ENCODE results near the gene BMERB1.
"Not testable (repeated sequence)": the region's sequence is repeated elsewhere in the genome, so short reads cannot be mapped to it uniquely, and the experiment has no call there.

Gene BMERB1

DNA sequence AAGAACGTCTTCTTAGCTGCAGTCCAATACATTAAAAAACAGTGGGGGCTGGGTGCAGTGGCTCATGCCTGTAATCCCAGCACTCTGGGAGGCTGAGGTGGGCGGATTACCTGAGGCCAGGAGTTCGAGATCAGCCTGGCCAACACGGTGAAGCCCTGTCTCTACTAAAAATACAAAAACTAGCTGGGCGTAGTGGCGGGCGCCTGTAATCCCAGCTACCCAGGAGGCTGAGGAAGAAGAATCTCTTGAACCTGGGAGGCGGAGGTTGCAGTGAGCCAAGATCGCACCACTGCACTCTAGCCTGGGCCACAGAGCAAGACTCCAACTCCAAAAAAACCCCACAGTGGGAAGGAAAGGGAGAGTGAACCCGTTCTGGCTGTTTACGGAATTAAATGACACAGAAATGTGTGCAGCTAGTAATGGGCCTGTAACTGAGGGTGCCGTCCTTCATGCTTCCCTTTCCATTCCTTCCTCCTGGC lies 172.9 kb downstream of the BMERB1 start:
- in situ Hi-C loops (cut with MboI; ENCODE audit: low sequenced_read_pairs), result not testable (repeated sequence)

GRCh38 chr16:15607700-15608396 lies 173.5 kb downstream of the BMERB1 start:
- in situ Hi-C loops (cut with MboI; ENCODE audit: low sequenced_read_pairs), result no loop called here

DNA sequence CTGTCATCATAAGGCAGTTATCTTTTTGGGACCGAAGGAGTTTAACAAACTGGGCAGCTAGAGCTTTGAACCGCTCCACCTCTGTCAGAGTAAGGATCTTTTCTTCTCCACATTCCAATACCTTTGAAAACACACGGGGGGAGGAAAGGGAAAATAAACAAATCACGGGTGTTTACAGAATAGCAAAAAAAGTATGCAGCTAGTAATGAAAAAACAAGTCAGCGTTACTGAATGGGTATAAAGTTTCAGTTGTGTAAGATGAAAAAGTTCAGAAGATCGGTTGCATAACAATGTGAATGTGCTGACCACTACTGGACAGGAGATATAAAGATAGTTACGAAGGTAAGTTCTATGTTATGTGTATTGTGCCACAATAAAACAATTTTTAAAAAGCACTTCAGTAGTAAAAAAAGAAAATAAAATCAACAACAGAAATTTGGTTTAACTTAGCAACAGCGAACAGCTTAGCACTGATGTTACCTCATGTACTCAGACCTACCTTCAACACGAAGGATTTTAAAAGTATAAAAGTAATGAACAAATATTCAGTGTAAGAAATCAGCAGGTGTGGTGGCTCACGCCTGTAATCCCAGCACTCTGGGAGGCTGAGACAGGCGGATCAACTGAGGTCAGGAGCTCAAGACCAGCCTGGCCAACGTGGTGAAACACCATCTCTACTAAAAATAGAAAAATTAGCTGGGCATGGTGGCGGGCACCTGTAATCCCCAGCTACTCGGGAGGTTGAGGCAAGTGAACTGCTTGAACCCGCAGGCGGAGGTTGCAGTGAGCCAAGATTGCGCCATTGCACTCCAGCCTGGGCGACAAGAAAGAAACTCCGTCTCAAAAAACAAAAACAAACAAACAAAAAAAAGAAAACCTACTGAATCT lies 174.3 kb downstream of the BMERB1 start:
- in situ Hi-C loops (cut with MboI; ENCODE audit: low sequenced_read_pairs), result no loop called here

GRCh38 chr16:15609286-15609649 lies 174.9 kb downstream of the BMERB1 start:
- in situ Hi-C loops (cut with MboI; ENCODE audit: low sequenced_read_pairs), result no loop called here

DNA sequence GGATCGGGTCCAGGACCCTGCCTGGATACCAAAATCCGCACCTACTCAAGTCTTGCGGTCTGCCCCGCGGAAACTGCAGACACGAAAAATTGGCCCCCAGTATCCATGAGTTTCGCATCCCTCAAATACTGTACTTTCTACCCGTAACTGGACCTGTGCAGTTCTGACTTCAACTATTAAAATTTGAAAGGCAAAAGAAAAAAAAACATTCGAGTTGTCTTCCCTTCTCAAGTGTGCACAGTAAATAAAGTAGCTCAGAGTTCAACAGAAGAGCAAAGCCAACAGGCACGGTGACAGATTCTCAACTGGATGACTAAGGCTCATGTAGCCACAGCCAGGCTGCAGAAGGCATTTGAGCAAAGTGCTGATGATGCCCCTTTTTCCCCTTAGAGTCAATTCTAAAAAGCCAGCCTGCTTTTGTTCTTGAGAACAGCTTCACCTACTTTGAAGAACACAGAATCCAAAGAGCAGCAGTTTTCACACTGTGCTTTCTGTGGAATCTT lies 176.0 kb downstream of the BMERB1 start:
- in situ Hi-C loops (cut with MboI; ENCODE audit: low sequenced_read_pairs), result no loop called here

- in situ Hi-C loops (cut with MboI; ENCODE audit: low sequenced_read_pairs), result no loop called here
Measured at GRCh38 chr16:15611610-15612009, 177.2 kb downstream of the BMERB1 start.

DNA sequence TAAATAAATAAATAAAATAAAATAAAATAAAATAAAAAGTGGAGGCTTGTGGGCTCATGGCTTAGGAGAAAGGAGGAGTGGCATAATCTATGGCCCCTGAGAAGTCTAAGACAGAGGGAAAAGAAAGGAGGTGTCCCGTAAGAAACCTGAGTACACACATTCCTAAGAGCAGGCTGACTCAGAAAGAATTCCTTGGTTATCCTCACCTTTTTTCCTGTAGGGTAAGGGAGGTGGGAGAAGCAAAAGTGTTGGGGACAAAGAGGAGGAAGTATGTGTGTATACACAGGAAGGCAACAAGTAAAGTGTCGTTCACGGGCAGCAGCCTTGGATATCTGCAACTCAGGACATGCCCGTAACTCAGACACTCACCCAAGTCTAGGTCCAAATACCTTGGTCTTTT lies 179.3 kb downstream of the BMERB1 start:
- in situ Hi-C loops (cut with MboI; ENCODE audit: low sequenced_read_pairs), result no loop called here

DNA sequence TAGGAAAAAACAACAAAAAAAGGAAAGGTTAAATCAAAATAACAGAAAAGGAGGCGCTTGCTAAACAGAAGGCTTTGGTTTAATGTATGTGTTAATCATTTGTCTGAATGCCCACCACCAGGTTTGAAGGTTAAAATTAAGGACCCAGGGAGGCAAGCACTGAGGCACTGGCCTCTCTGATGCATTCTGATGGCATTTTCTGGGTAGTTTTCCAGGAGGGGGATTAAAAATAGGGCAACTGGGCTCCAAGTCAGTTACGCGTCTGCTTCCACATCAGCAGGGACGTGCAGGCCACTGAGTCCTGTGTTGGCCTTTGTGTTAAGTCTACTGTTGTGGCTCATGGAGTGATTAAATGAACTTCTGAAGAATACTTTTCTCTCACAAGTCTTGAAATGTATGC lies 181.6 kb downstream of the BMERB1 start:
- in situ Hi-C loops (cut with MboI; ENCODE audit: low sequenced_read_pairs), result no loop called here

DNA sequence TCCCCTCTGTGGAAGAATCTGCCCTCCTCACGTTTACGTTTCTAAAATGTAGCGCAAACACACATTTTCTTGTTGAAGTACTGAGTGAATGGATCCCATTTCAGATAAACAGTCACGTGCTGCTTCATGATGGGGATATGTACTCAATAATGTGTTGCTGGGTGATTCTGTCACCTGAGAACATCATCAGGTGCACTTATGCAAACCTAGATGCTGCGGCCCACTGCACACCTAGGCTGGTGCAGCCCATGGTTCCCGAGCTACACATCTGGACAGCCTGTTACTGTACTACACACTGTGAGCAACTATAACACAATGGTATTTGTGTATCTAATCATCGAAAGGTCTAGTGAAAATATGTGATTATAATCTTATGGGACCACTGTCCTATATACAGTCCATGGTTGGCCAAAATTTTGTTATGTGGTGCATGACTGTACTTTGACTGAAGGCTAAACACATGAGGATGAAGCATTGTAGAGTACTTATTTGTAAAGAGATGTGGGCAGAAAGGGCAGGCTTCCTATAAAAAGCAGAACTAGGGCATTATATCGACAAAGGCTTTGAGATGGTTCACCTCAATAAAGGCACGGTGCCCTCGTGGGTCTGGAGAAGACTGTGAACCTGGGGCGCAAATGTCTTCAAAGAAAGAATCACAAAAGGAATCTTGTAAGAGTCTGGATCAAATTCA lies 182.2 kb downstream of the BMERB1 start:
- in situ Hi-C loops (cut with MboI; ENCODE audit: low sequenced_read_pairs), result no loop called here

DNA sequence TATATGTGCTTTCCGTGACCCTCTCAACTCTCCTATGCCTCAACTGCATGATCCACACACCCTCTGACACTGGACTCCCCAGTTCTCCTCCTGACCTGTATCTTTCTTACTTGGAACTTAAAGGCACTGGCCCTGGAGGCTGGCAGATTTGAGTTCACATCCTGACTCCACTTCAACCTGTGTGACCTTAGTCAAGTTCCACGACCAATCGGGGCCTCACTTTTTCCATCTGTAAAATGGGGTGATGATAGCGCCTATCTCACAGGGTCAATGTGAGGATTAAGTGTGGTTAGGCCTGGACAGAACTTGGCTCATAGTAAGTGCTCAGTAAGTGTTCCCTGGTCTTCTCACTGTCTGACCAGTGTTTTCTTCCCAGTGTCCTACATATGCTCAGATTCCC lies 183.5 kb downstream of the BMERB1 start:
- in situ Hi-C loops (cut with MboI; ENCODE audit: low sequenced_read_pairs), result no loop called here

DNA sequence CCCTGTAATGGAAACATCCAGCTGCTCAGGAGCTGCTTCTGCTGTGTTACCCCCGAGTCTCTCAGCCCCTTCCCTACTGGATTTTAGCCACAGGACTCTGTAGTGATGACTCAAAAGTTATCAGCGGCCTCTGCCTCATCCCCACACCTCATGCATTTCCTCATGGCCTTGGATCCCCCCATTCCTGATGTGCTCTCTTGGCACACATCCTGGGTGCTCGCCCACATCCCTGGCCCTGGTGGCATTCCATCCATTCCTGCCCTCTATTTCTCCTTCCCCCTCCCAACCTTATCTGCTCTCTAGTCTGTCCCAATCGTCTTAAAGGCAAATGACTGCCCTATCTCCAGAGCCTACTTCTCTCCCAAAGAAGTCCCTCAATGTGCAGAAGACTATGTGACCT lies 184.0 kb downstream of the BMERB1 start:
- in situ Hi-C loops (cut with MboI; ENCODE audit: low sequenced_read_pairs), result no loop called here

- in situ Hi-C loops (cut with MboI; ENCODE audit: low sequenced_read_pairs), result no loop called here
Measured at GRCh38 chr16:15620611-15621195, 186.3 kb downstream of the BMERB1 start.

DNA sequence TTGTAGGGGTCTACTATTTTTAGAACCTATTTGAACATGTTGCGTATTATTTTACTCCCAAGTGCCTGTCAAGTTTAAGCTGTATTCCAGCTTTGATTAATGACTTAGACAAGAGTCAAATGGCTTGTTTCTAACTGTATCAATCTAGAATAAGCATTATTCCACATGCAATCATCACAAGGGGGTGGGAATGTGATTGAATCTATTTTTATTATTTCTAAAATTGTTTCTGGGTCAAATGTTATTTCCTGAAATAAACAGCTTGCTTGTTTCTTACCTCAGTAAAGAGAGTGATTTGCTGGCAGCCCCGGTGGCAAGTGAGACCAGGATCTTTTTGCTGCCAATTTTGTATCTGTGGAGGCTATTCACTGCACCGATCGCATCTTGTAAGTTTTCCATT lies 187.1 kb downstream of the BMERB1 start:
- in situ Hi-C loops (cut with MboI; ENCODE audit: low sequenced_read_pairs), result no loop called here

GRCh38 chr16:15621889-15622288 lies 187.5 kb downstream of the BMERB1 start:
- in situ Hi-C loops (cut with MboI; ENCODE audit: low sequenced_read_pairs), result no loop called here

GRCh38 chr16:15631730-15632409 lies 197.5 kb downstream of the BMERB1 start:
- in situ Hi-C loops (cut with MboI; ENCODE audit: low sequenced_read_pairs), result no loop called here

- in situ Hi-C loops (cut with MboI; ENCODE audit: low sequenced_read_pairs), result no loop called here
Measured at GRCh38 chr16:15635926-15636325, 201.5 kb downstream of the BMERB1 start.

- in situ Hi-C loops (cut with MboI; ENCODE audit: low sequenced_read_pairs), result no loop called here
Measured at GRCh38 chr16:15636392-15636873, 202.0 kb downstream of the BMERB1 start.

Data from HL-60/S4 treated with retinoic acid at 250 ng/mL for 4 days and 3 days (cell line).